Sigmoid colon (tissue), 4 donors: Measurements from ENCODE around the gene SCPEP1.

Source experiments
- EP300 ChIP-seq, 4 donors: sonication (generic); formaldehyde crosslinking; IDR thresholded peaks; one replicate each; pipeline ENCODE4 v1.6.1; 2017; ENCODE audit warnings: antibody characterized with exemption in 4 of 4
- POLR2A ChIP-seq, 2 donors: fragments of 450-650 bp; IDR thresholded peaks; one replicate each; pipeline ENCODE4 v1.6.1; 2016; ENCODE audit warnings: antibody characterized with exemption in 2 of 2, mild to moderate bottlenecking in 2 of 2, moderate library complexity in 2 of 2

GRCh38 chr17:57004944-57005579, 27.1 kb downstream of the SCPEP1 start:
- no peak for TF ChIP-seq POLR2A (IDR thresholded peaks at IDR 0.05)
- TF ChIP-seq EP300 (IDR thresholded peaks at IDR 0.05) = no peak
